Adrenal gland (tissue), 12 donors: ENCODE measurements around the gene ARHGEF25. TPM values are rescaled to one million over a fixed set of nuclear protein-coding genes. Genes with fewer than 3 reads are reported as not detected.

Experiments
- DNase-seq, 7 donors: peaks; one replicate each; pipeline ENCODE4 v3.0.0-alpha.2; 2019 to 2020
- H3K27ac ChIP-seq, 5 donors: fragments of 200-600 bp; sonication (generic) in 4 of 5; 1 replicate in 3 of 5; 2 replicates in 2 of 5; pipeline versions ENCODE4 v1.5.1 to v1.8.0; 2016 to 2020; ENCODE audit warnings: mild to moderate bottlenecking in 1 of 5
- H3K27me3 ChIP-seq: fragments of 200-600 bp; 2 replicates; pipeline ENCODE4 v1.8.0; 2021
- H3K36me3 ChIP-seq, 2 donors: fragments of 200-600 bp; replicated peaks in 1 of 2; 1 replicate in 1 of 2; 2 replicates in 1 of 2; pipeline versions ENCODE4 v1.5.1 to v1.8.0; 2018 to 2022
- H3K4me1 ChIP-seq, 2 donors: fragments of 200-600 bp; replicated peaks in 1 of 2; 1 replicate in 1 of 2; 2 replicates in 1 of 2; pipeline versions ENCODE4 v1.5.1 to v1.8.0; 2018 to 2021
- H3K4me3 ChIP-seq, 4 donors: fragments of 200-600 bp; sonication (generic) in 3 of 4; one replicate each; pipeline ENCODE4 v1.5.1; 2016 to 2018
- H3K9me3 ChIP-seq, 3 donors: fragments of 200-600 bp; sonication (generic) in 1 of 3; replicated peaks in 1 of 3; 1 replicate in 2 of 3; 2 replicates in 1 of 3; pipeline versions ENCODE4 v1.5.1 to v1.8.0; 2016 to 2021
- CTCF ChIP-seq, 6 experiments: fragments of 450-650 bp in 4 of 6; fragments of 200-600 bp in 2 of 6; sonication (generic) in 1 of 6; IDR thresholded peaks; 1 replicate in 5 of 6; 2 replicates in 1 of 6; pipeline versions ENCODE4 v1.5.1 to v1.8.0; 2016 to 2021; ENCODE audit warnings: antibody characterized with exemption in 6 of 6, mild to moderate bottlenecking in 2 of 6, moderate library complexity in 1 of 6
- POLR2A ChIP-seq, 2 donors: fragments of 450-650 bp; IDR thresholded peaks; one replicate each; pipeline ENCODE4 v1.6.1; 2017; ENCODE audit warnings: antibody characterized with exemption in 2 of 2, mild to moderate bottlenecking in 2 of 2, moderate library complexity in 1 of 2
- WGBS, 4 donors: extraction: QIAGEN DNeasy Blood & Tissue Kit in 2 of 4; methylation state at CpG; one replicate each; pipeline versions ENCODE4 v1.1.5 to v1.1.7; 2013 to 2017; 5-methylcytosine and 5-hydroxymethylcytosine counted together
- intact Hi-C, 2 donors: fragments of 100-400 bp; cut with DNase I; formaldehyde crosslinking; loops; one replicate each; pipeline versions ENCODE4 v1.14.1 to v1.15.0; 2022 to 2023
- polyA plus RNA-seq, 3 donors: library from polyadenylated mRNA; stranded (reverse); fragments of 200-250 nt in 2 of 3; fragments of 350-450 nt in 1 of 3; fragmentation: Illumina TruSeq in 1 of 3; extraction: RNeasy Lipid Tissue Mini Kit (QIAGEN cat#74804) in 1 of 3; gene quantifications; one replicate each; pipeline ENCODE4 v1.2.3, GENCODE V29; 2013 to 2014
- total RNA-seq, 9 donors: library from RNA; depleted of rRNA in 4 of 9; stranded (reverse); fragments of >200 nt in 4 of 9; fragments of 120-200 nt in 1 of 9; fragmentation: NEBNext Ultra II Directional in 1 of 9; extraction: Animal tissue kit (Norgen Biotek cat#: 25700) in 1 of 9; gene quantifications; one replicate each; pipeline versions ENCODE4 v1.1.0 to v1.2.4, GENCODE V29; 2013 to 2023
- donor health status: healthy with polysubstance abuse.
- donor health status: Bipolar disorder and iron deficiency.
- donor health status: DM: yes; HTN: yes; CAD: no.
- donor health status: DM: no; HTN: no; CAD: no.
- donor health status: DM: no; HTN: no; CAD: no.
- donor health status: DM: yes; HTN: yes; CAD: no.

ARHGEF25 gene
- total and polyA plus RNA-seq, 12 donors: 4.9 to 86.4 (median 9.9) TPM

GRCh38 chr12:57623811-57624390, 12.7 kb downstream of the ARHGEF25 start:
- Histone ChIP-seq H3K4me3 (no peak overlapping the region), H3K36me3 (no peaks in the 10 kb centered on the region), H3K9me3 (no peaks in the 10 kb centered on the region), H3K27ac (no peak overlapping the region), H3K27me3 (peaks cover 66% of the 10 kb centered on the region), H3K4me1 (peaks cover 6 to 22% of the 10 kb centered on the region in 2 donors)
- peak in 1 of 7 donors; percentile 9 for DNase-seq
- intact Hi-C loops: loop anchor here in 1 of 2 donors (2.0 kb wide), 1 partner anchor 41 kb away; no protein-coding TSS in a partner anchor
- TF ChIP-seq POLR2A (IDR thresholded peaks at IDR 0.05): no peak
- WGBS, 4 donors: 51 to 70% (median 62%) methylated on average over 5 of the region's 5 CpGs

- Histone ChIP-seq H3K27ac (no peak overlapping the region), H3K4me1 (peaks cover 6 to 22% of the 10 kb centered on the region in 2 donors), H3K36me3 (no peaks in the 10 kb centered on the region), H3K9me3 (no peaks in the 10 kb centered on the region), H3K27me3 (peaks cover 63% of the 10 kb centered on the region), H3K4me3 (no peak overlapping the region)
- intact Hi-C loops: no loop called here
- 73 to 83% (median 81%) methylated on average over 8 of the region's 8 CpGs for WGBS, 4 donors
- peak in 1 of 7 donors; percentile 7 for DNase-seq
- TF ChIP-seq POLR2A (IDR thresholded peaks at IDR 0.05): no peak
- no peak for TF ChIP-seq CTCF (IDR thresholded peaks at IDR 0.05)
Observed at GRCh38 chr12:57624441-57625220, 13.4 kb downstream of the ARHGEF25 start.

- no peak for TF ChIP-seq POLR2A (IDR thresholded peaks at IDR 0.05)
- no peak for TF ChIP-seq CTCF (IDR thresholded peaks at IDR 0.05)
- no peaks in the 10 kb centered on the region for H3K9me3 ChIP-seq
- H3K27ac ChIP-seq: no peak overlapping the region
- no peak overlapping the region for H3K4me3 ChIP-seq
- 70 to 77% (median 72%) methylated on average over 12 of the region's 12 CpGs for WGBS, 4 donors
- H3K4me1 ChIP-seq: peaks cover 6 to 22% of the 10 kb centered on the region in 2 donors
- no peak for DNase-seq
- intact Hi-C loops: no loop called here
- peaks cover 55% of the 10 kb centered on the region for H3K27me3 ChIP-seq
- H3K36me3 ChIP-seq: no peaks in the 10 kb centered on the region
Observed at GRCh38 chr12:57625261-57626032, 14.2 kb downstream of the ARHGEF25 start.

- Histone ChIP-seq H3K4me3 (no peak overlapping the region), H3K36me3 (no peaks in the 10 kb centered on the region), H3K4me1 (peaks cover 4 to 14% of the 10 kb centered on the region in 2 donors), H3K27ac (no peak overlapping the region), H3K27me3 (peaks cover 52% of the 10 kb centered on the region), H3K9me3 (no peaks in the 10 kb centered on the region)
- intact Hi-C loops: no loop called here
- DNase-seq: peak in 2 of 7 donors; percentile 4 to 45
- WGBS, 4 donors: 38 to 54% (median 41%) methylated on average over 6 to 13 of the region's 13 CpGs
- TF ChIP-seq POLR2A (IDR thresholded peaks at IDR 0.05) (no peak), CTCF (IDR thresholded peaks at IDR 0.05) (no peak)
Observed at GRCh38 chr12:57626111-57626920, 15.1 kb downstream of the ARHGEF25 start.
